Keratinocyte (primary cell): ENCODE results near the gene KSR1.

ENCODE experiments used
- CTCF ChIP-seq, 3 experiments: IDR thresholded peaks in 1 of 3; conservative IDR thresholded peaks in 1 of 3; optimal IDR thresholded peaks in 1 of 3; 2 replicates in 2 of 3; 3 replicates in 1 of 3; pipeline versions ENCODE3 to v1.5.1; 2011; ENCODE audit warnings: low read length in 3 of 3, mild to moderate bottlenecking in 3 of 3, moderate library complexity in 2 of 3, control low read depth in 1 of 3, inconsistent platforms in 1 of 3; ENCODE audit not compliant: insufficient read depth in 2 of 3; ENCODE audit errors: extremely low read depth in 1 of 3
- EZH2 ChIP-seq: IDR thresholded peaks from one replicate; pipeline ENCODE4 v1.6.1; 2012; ENCODE audit warnings: inconsistent platforms, mild to moderate bottlenecking, low read length, moderate library complexity

- no peak for TF ChIP-seq CTCF (optimal IDR thresholded peaks at IDR 0.05 in 1 of 3, IDR thresholded peaks at IDR 0.05 in 1 of 3, conservative IDR thresholded peaks at IDR 0.05 in 1 of 3; ENCODE audit: extremely low read depth in 1 of 3, insufficient read depth in 2 of 3, low read length in 3 of 3)
- TF ChIP-seq EZH2, result no peak
Measured at GRCh38 chr17:27550974-27551505, 94.8 kb downstream of the KSR1 start.
